Aorta (tissue), 5 donors: ENCODE results near the gene TTC14. TPM values are rescaled to one million over a fixed set of nuclear protein-coding genes. Genes with fewer than 3 reads are reported as not detected.

ENCODE experiments used
- ATAC-seq: fragments of 200-7000 bp; cut with Tn5 transposase; one replicate; pipeline ENCODE4 v1.9.1; 2022; ENCODE audit warnings: moderate library complexity; ENCODE audit not compliant: low FRiP score
- DNase-seq, 2 donors: peaks; one replicate each; pipeline ENCODE4 v3.0.0-alpha.2; 2020
- H3K27ac ChIP-seq, 2 donors: one replicate each; pipeline ENCODE4 v1.5.1; 2013; ENCODE audit warnings: low read length in 2 of 2, mild to moderate bottlenecking in 2 of 2, moderate library complexity in 2 of 2, control low read depth in 1 of 2, inconsistent platforms in 1 of 2, low read depth in 1 of 2
- H3K27me3 ChIP-seq, 2 donors: one replicate each; pipeline ENCODE4 v1.6.1; 2013; ENCODE audit warnings: control low read depth in 1 of 2, low read length in 1 of 2, mild to moderate bottlenecking in 1 of 2, moderate library complexity in 1 of 2; ENCODE audit not compliant: insufficient read depth in 2 of 2, control insufficient read depth in 1 of 2
- H3K36me3 ChIP-seq, 2 donors: one replicate each; pipeline ENCODE4 v1.6.1; 2013; ENCODE audit warnings: control low read depth in 1 of 2, low read length in 1 of 2, mild to moderate bottlenecking in 1 of 2; ENCODE audit not compliant: insufficient read depth in 2 of 2, control insufficient read depth in 1 of 2
- H3K4me1 ChIP-seq, 2 donors: one replicate each; pipeline ENCODE4 v1.6.1; 2013; ENCODE audit warnings: low read length in 2 of 2, control low read depth in 1 of 2, mild to moderate bottlenecking in 1 of 2, moderate library complexity in 1 of 2; ENCODE audit not compliant: insufficient read depth in 2 of 2, control insufficient read depth in 1 of 2
- H3K4me3 ChIP-seq, 2 donors: one replicate each; pipeline ENCODE4 v1.5.1; 2013; ENCODE audit warnings: low read length in 2 of 2, control low read depth in 1 of 2, mild to moderate bottlenecking in 1 of 2
- H3K9me3 ChIP-seq: one replicate; pipeline ENCODE4 v1.6.1; 2013; ENCODE audit warnings: mild to moderate bottlenecking, low read length; ENCODE audit not compliant: control insufficient read depth
- WGBS, 2 donors: extraction: QIAGEN DNeasy Blood & Tissue Kit; methylation state at CpG; one replicate each; pipeline ENCODE4 v1.1.7; 2013; 5-methylcytosine and 5-hydroxymethylcytosine counted together
- intact Hi-C, 2 donors: fragments of 100-400 bp; cut with DNase I; formaldehyde crosslinking; loops; one replicate each; pipeline versions ENCODE4 v1.14.2 to v1.15.0; 2022
- polyA plus RNA-seq, 2 donors: library from polyadenylated mRNA; stranded (reverse); fragments of 200-250 nt; gene quantifications; one replicate each; pipeline ENCODE4 v1.2.3, GENCODE V29; 2013
- total RNA-seq, 2 donors: library from RNA; stranded (reverse); fragmentation: NEBNext Ultra II Directional; extraction: Animal tissue kit (Norgen Biotek cat#: 25700); gene quantifications; one replicate each; pipeline ENCODE4 v1.2.1, GENCODE V29; 2021
- donor health status: healthy with polysubstance abuse.
- donor health status: Bipolar disorder and iron deficiency.
- donor health status: DM: no; HTN: no; CAD: no.
- donor health status: DM: no; HTN: no; CAD: no.
- donor health status: DM: yes; HTN: yes; CAD: no.

TTC14 gene
- total and polyA plus RNA-seq, 4 donors, result 4.6 to 73.6 (median 48.5) TPM

DNA sequence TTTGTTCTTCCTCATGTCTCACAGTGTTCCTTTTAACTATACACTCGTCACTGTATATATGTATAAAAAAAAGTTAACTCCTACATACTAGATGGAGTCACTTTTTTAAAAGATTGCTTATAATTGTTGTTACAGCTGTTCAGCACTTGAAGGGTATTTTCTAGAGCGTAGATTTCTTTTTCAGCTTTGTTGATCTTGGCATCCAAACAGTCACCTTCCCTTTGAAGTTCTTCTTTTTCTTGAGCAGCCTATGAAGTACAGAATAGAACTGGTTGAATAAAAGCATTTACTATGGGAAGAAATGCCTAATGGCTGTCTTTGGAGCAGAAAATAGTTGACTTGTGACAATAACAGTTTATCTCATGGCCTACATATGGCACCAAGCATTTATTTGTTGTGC lies 17.8 kb downstream of the TTC14 start:
- intact Hi-C loops, result no loop called here
- DNase-seq (no peak), ATAC-seq (no peak)
- no peaks in the 10 kb centered on the region for H3K27me3 ChIP-seq
- H3K27ac ChIP-seq, result no peak overlapping the region
- no peaks in the 10 kb centered on the region for H3K36me3 ChIP-seq
- 9 to 13% methylated on average over 2 of the region's 2 CpGs for WGBS, 2 donors
- H3K9me3 ChIP-seq, result no peaks in the 10 kb centered on the region
- no peak overlapping the region for H3K4me3 ChIP-seq
- H3K4me1 ChIP-seq, result no peaks in the 10 kb centered on the region

DNA sequence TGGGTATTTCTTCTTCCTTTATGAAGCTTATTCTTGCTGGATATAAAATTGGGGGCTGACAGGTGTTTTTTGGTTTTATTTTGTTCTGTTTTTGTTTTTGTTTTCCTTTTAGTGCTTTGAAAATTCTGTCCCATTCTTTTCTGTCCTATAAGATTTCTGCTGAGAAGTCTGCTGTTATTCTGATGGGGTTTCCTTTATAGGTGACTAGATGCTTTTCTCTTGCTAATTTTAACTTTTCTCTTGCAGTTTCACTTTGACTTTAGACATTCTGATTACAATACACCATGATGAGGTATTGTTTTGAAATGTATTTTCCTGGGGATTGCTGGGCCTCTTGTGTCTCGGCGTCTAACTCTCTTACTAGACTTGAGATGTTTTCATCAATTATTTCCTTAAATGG lies 22.8 kb downstream of the TTC14 start:
- no peak overlapping the region for H3K4me3 ChIP-seq
- no peaks in the 10 kb centered on the region for H3K9me3 ChIP-seq
- intact Hi-C loops, result no loop called here
- ATAC-seq (no peak), DNase-seq (no peak)
- H3K27ac ChIP-seq, result no peak overlapping the region
- 94 to 96% methylated on average over 2 of the region's 2 CpGs for WGBS, 2 donors
- H3K27me3 ChIP-seq, result no peaks in the 10 kb centered on the region
- no peaks in the 10 kb centered on the region for H3K4me1 ChIP-seq
- H3K36me3 ChIP-seq, result no peaks in the 10 kb centered on the region

DNA sequence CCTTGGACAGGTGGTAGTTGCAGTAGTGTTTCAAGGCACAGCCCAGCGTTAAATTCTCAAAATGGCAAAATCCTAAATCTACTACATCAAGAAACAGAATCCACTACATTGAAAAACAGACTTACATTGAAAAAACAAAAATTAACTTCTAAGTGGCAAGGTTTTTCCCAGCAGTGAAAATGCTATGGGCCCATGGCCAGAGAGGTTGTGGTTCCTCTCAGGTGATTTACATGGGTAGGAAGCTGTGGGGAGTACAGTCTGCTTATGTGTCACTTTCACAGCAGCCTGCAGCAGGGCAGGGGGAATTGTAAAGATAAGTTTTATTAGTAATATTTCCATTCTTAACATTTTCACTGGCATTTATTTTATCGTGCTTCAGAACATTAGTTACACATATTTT lies 24.9 kb downstream of the TTC14 start:
- intact Hi-C loops, result no loop called here
- WGBS, 2 donors, result 60 to 77% methylated on average over 2 of the region's 2 CpGs
- Histone ChIP-seq H3K27me3 (no peaks in the 10 kb centered on the region), H3K27ac (no peak overlapping the region), H3K4me1 (no peaks in the 10 kb centered on the region), H3K36me3 (no peaks in the 10 kb centered on the region), H3K9me3 (no peaks in the 10 kb centered on the region), H3K4me3 (no peak overlapping the region)
- no peak for DNase-seq
- no peak for ATAC-seq

DNA sequence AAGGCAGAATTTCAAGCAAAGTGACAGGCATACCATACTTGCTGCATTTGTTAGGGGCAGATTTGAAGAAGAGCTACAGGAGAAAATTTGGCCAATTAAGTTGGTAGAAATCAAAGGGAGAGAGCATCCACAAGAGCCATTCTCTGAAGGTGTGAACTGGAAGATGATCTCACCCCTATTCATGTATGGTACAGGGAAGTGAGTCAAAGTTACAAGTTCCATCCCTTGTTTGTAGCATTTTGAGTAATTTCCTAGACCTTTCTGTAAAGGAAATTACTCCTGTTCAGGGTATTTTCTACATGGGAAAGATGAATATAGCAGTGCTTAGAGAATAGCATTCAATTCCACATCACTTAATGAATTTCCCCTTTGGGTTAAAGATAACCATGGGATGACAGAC lies 28.4 kb downstream of the TTC14 start:
- no peak overlapping the region for H3K4me3 ChIP-seq
- H3K27me3 ChIP-seq, result no peaks in the 10 kb centered on the region
- no peaks in the 10 kb centered on the region for H3K9me3 ChIP-seq
- intact Hi-C loops, result no loop called here
- H3K36me3 ChIP-seq, result no peaks in the 10 kb centered on the region
- no peak for DNase-seq
- ATAC-seq, result no peak
- H3K4me1 ChIP-seq, result no peaks in the 10 kb centered on the region
- H3K27ac ChIP-seq, result no peak overlapping the region

- intact Hi-C loops, result no loop called here
- no peak overlapping the region for H3K4me3 ChIP-seq
These were observed 29.4 kb downstream of the TTC14 start for GRCh38 chr3:180631317-180631716.

GRCh38 chr3:180633722-180634121 lies 31.8 kb downstream of the TTC14 start:
- ATAC-seq, result no peak
- DNase-seq, result no peak
- H3K36me3 ChIP-seq, result no peaks in the 10 kb centered on the region
- H3K4me3 ChIP-seq, result no peak overlapping the region
- H3K9me3 ChIP-seq, result no peaks in the 10 kb centered on the region
- H3K4me1 ChIP-seq, result no peaks in the 10 kb centered on the region
- H3K27ac ChIP-seq, result no peak overlapping the region
- no peaks in the 10 kb centered on the region for H3K27me3 ChIP-seq
- intact Hi-C loops, result no loop called here
- WGBS, 2 donors, result 21 to 23% methylated on average over 2 of the region's 2 CpGs

More at GRCh38 chr3:180631317-180631716, 29.4 kb downstream of the TTC14 start:
- DNase-seq, result no peak
- H3K9me3 ChIP-seq, result no peaks in the 10 kb centered on the region
- WGBS, 2 donors, result 77 to 83% methylated on average over 3 of the region's 3 CpGs
- no peak overlapping the region for H3K27ac ChIP-seq
- H3K36me3 ChIP-seq, result no peaks in the 10 kb centered on the region
- ATAC-seq, result no peak
- H3K4me1 ChIP-seq, result no peaks in the 10 kb centered on the region
- H3K27me3 ChIP-seq, result no peaks in the 10 kb centered on the region

DNA sequence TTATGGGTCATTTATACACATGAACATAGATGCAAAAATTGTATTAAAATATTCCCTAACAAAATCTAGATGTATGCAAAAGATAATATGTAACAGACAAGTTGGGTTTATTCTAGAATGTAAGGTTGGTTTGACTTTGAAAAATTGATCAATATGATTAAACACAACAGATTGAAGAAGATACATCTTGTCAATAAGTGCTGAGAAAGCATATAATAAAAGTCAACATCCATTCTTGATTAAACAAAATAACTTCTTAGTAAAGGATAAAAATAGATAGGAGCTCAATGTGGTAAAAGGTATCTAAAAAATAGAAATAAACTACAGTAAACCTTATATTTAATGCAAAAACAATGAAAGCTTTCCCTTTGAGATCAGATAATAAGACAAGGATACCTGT lies 39.0 kb downstream of the TTC14 start:
- Histone ChIP-seq H3K36me3 (no peaks in the 10 kb centered on the region), H3K4me1 (no peaks in the 10 kb centered on the region), H3K9me3 (no peaks in the 10 kb centered on the region), H3K27ac (no peak overlapping the region), H3K4me3 (no peak overlapping the region), H3K27me3 (no peaks in the 10 kb centered on the region)
- DNase-seq (no peak), ATAC-seq (no peak)
- intact Hi-C loops, result no loop called here

DNA sequence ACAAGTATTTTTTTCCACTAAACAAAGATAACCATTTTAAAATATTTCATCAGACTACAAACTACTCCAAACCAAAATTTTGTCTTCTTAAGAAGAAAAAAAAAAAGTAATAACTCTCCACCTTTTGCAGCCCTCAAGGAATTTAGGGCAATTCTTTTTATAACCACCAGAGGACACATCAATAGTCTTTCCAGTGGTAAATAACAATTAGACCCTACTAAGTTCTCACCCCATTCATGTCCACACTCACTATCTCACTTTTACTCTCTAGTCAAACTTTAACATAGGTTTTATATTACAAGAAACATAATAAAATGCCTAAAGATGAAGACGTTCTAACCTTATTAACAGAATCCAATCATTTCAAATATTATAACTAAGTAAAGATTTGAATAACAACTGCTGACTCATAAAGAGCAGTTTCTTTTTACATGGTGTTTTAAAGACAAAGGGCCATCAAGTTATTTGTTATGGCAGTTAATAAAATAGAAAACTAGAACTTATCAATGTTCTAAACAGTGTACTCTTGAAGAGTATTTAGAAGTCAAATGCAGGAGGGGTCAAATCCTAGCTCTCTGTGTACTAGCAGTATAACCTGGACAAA lies 44.3 kb downstream of the TTC14 start:
- no peaks in the 10 kb centered on the region for H3K9me3 ChIP-seq
- H3K4me1 ChIP-seq, result no peaks in the 10 kb centered on the region
- H3K27me3 ChIP-seq, result no peaks in the 10 kb centered on the region
- H3K36me3 ChIP-seq, result no peaks in the 10 kb centered on the region
- H3K27ac ChIP-seq, result no peak overlapping the region
- ATAC-seq (no peak), DNase-seq (no peak)
- intact Hi-C loops, result no loop called here
- 23 to 31% methylated on average over 1 of the region's 1 CpG for WGBS, 2 donors
- H3K4me3 ChIP-seq, result no peak overlapping the region

DNA sequence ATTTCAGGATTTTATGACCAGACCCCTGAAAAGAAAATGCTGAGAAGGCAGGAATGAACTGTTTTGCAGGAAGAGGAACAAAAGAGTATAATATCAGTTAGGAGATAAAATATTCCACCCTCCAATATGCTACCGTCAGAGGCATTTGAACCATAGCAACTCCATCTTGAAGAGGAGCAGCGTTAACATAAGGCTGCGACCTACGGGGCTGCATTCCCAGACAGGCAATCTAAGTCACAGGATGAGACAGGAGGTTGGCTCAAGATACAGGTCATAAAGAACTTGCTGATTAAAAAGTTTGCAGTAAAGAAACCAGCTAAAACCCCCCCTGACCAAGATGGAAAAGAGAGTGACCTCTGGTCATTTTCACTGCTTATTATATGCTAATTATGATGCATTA lies 54.4 kb downstream of the TTC14 start:
- no peak overlapping the region for H3K4me3 ChIP-seq
- DNase-seq, result no peak
- WGBS, 2 donors, result 50 to 55% methylated on average over 4 of the region's 4 CpGs
- no peak overlapping the region for H3K27ac ChIP-seq
- intact Hi-C loops, result no loop called here
- no peak for ATAC-seq
- H3K9me3 ChIP-seq, result no peaks in the 10 kb centered on the region
- no peaks in the 10 kb centered on the region for H3K27me3 ChIP-seq
- H3K36me3 ChIP-seq, result no peaks in the 10 kb centered on the region
- H3K4me1 ChIP-seq, result no peaks in the 10 kb centered on the region
